HG03520 (cell line): ENCODE measurements around the gene CCT7.

Source experiments
- ATAC-seq: cut with Tn5 transposase; IDR thresholded peaks from one replicate; pipeline ENCODE4 v1.9.1; 2021; ENCODE audit warnings: mild to moderate bottlenecking, moderate library complexity; ENCODE audit not compliant: unreplicated experiment

CCT7 gene

GRCh38 chr2:73291461-73292315 is 57.6 kb downstream of the CCT7 start:
- no peak for ATAC-seq

GRCh38 chr2:73292316-73292905 is 58.3 kb downstream of the CCT7 start:
- ATAC-seq, result no peak

GRCh38 chr2:73292906-73293533 is 58.9 kb downstream of the CCT7 start:
- no peak for ATAC-seq

- peak; percentile 94 for ATAC-seq
Measured at GRCh38 chr2:73293534-73294171, 59.5 kb downstream of the CCT7 start, which contains the start of gene EGR4. EGR4 (minus strand) TSS chr2:73293548; CDS start chr2:73293317, 231 bp downstream.

DNA sequence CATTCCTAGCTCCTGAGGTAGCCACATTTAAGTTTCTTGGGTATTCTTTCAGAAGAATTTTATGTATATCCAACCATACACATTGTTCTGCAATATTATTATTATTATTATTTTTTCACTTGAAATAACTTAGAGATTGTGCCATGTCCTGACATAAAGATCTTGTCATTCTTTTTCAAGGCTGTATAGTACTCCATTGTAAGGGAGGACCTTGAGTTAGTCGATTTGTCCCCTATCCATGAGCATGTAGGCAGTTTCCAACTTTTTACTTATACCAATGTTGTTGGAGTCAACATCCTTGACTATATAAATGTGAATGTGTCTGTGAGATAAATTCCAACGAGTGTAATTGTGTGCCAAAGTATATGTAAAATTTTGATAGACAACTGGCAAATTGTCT is 60.1 kb downstream of the CCT7 start:
- no peak for ATAC-seq

DNA sequence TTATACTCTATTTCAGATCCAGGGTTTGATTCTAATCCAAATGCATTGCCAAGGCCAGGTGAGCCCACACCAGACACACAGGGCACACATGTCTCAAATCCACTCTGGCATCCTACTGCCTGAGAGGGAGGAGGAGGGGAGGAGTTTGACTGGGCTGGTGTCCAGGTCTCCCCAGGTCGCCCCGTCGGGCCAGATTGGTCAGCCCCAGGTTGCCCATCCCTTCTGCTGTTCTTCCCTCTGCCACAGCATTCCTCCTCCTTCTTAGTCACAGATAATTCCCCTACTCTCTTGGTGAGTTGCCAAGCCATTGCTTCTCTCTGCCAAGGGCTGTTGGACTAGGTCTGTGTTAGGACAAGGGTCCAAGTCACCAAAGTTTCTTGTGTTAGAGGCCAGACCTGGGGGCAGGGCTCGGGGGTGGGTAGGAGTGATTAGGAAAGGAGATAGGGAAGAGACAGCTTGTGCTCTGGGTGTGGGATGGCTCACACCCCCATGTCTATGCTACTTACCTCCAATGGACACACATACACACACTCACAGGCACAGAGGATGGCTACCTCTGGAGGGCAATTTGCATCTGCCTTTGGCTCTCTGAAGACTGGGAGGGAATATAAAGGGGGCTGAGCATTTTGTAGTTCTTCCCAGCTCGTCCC is 61.8 kb downstream of the CCT7 start:
- ATAC-seq, result no peak

- no peak for ATAC-seq
Measured at GRCh38 chr2:73297151-73297559, 63.0 kb downstream of the CCT7 start.

- ATAC-seq, result no peak
Measured at GRCh38 chr2:73297586-73297985, 63.5 kb downstream of the CCT7 start.

DNA sequence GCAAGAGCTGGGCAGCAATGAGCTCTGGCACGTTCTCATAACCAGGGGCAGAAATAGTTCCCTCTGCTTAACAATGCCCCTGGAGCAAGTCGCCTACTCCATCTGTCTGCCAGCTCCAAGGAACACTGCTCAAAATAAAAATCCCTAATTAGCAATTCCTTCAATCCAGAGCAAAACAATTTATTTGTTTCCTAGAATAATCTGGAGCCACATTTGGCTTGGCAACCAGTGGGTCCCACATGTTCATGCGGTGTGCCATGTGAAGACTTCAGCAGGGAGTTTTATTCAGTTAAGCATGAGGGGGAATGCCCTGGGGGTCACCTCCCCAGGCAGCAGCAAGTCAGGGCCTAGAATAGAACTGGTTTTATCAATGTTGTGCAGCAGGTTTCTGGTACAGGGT is 66.8 kb downstream of the CCT7 start:
- no peak for ATAC-seq

- ATAC-seq, result no peak
Measured at GRCh38 chr2:73301636-73302035, 67.5 kb downstream of the CCT7 start.
